Erythroblast (primary cell): ENCODE data around the gene UCMA.

Source experiments
- GATA1 ChIP-seq: IDR thresholded peaks from 2 replicates; pipeline ENCODE4 v1.6.1; 2011; ENCODE audit warnings: low read depth, mild to moderate bottlenecking, control low read depth, low read length, moderate library complexity
- POLR2A ChIP-seq: IDR thresholded peaks from 2 replicates; pipeline ENCODE4 v1.6.1; 2011; ENCODE audit warnings: mild to moderate bottlenecking, low read length

GRCh38 chr10:13227031-13227430 is 7.1 kb downstream of the UCMA start:
- TF ChIP-seq POLR2A (no peak), GATA1 (no peak)
